GM12878 (cell line): ENCODE measurements around the gene AIG1. TPM values are rescaled to one million over a fixed set of nuclear protein-coding genes. Genes with fewer than 3 reads are reported as not detected.

Source experiments
- ATAC-seq: fragments of 200-7000 bp; cut with Tn5 transposase; 3 replicates; pipeline ENCODE4 v1.9.1; 2020; ENCODE audit warnings: mild to moderate bottlenecking, moderate library complexity
- BruUV-seq: library from RNA; stranded (reverse); fragments of 400-500 nt; replicated peaks from 2 replicates; lab custom pipeline; 2021; lab: Mats Ljungman, UMichigan
- CTCF ChIA-PET: fragments of 300-600 bp; sonication (Branson Sonifier 250); formaldehyde crosslinking; extraction: SDS; loops from one replicate; lab custom pipeline; 2021; ENCODE audit warnings: inconsistent platforms; lab: Yijun Ruan, JAX
- POLR2A ChIA-PET: fragments of 350-600 bp; formaldehyde crosslinking; extraction: SDS; loops from one replicate; lab custom pipeline; 2021; ENCODE audit warnings: inconsistent platforms; lab: Charles Lee
- RAD21 ChIA-PET: fragments of 300-600 bp; sonication (Branson Sonifier 250); formaldehyde crosslinking; loops from one replicate; lab custom pipeline; 2023; ENCODE audit warnings: antibody characterized with exemption; ENCODE audit not compliant: unreplicated experiment; lab: Charles Lee
- SMC1A ChIA-PET: fragments of 300-600 bp; sonication (Branson Sonifier 250); formaldehyde crosslinking; loops from one replicate; lab custom pipeline; 2023; ENCODE audit not compliant: unreplicated experiment, uncharacterized antibody; lab: Charles Lee
- DNase-seq: peaks from one replicate; pipeline ENCODE4 v3.0.0-alpha.2; 2011; ENCODE audit warnings: low read depth, low spot score
- FAIRE-seq: peaks from 3 replicates; lab custom pipeline; 2011; peaks lifted over from hg19 to GRCh38; lab: Jason Lieb, UNC
- H2AFZ ChIP-seq: 2 replicates; pipeline ENCODE4 v1.6.0; 2011; ENCODE audit warnings: low read depth, low read length, control low read depth; ENCODE audit not compliant: control insufficient read depth
- H3K27ac ChIP-seq: 2 replicates; pipeline ENCODE4 v1.5.1; 2011; ENCODE audit warnings: control low read depth; ENCODE audit not compliant: control insufficient read depth, insufficient read depth
- H3K27me3 ChIP-seq, 2 experiments: replicated peaks in 1 of 2; 2 replicates each; pipeline versions ENCODE4 v1.6.0 to v1.6.1; 2011; ENCODE audit warnings: low read length in 1 of 2; ENCODE audit not compliant: control insufficient read depth in 2 of 2, insufficient read depth in 2 of 2
- H3K36me3 ChIP-seq, 2 experiments: 2 replicates each; pipeline ENCODE4 v1.5.1; 2011; ENCODE audit warnings: low read length in 1 of 2; ENCODE audit not compliant: control insufficient read depth in 2 of 2, insufficient read depth in 2 of 2
- H3K4me1 ChIP-seq: 2 replicates; pipeline ENCODE4 v1.6.1; 2011; ENCODE audit warnings: mild to moderate bottlenecking, low read length, moderate library complexity, mixed read lengths; ENCODE audit not compliant: control insufficient read depth, insufficient read depth
- H3K4me2 ChIP-seq: 2 replicates; pipeline ENCODE4 v1.6.0; 2011; ENCODE audit warnings: control low read depth; ENCODE audit not compliant: control insufficient read depth, insufficient read depth
- H3K4me3 ChIP-seq: fragments of 200-600 bp; sonication (generic); 2 replicates; pipeline ENCODE4 v1.5.1; 2016
- H3K79me2 ChIP-seq: 2 replicates; pipeline ENCODE4 v1.6.0; 2011; ENCODE audit warnings: low read length; ENCODE audit not compliant: control insufficient read depth, insufficient read depth
- H3K9ac ChIP-seq: 2 replicates; pipeline ENCODE4 v1.8.0; 2011; ENCODE audit warnings: low read length, control low read depth, mixed read lengths; ENCODE audit not compliant: control insufficient read depth, insufficient read depth
- H3K9me3 ChIP-seq: replicated peaks from 3 replicates; pipeline ENCODE4 v1.5.1; 2011; ENCODE audit warnings: mild to moderate bottlenecking, low read length; ENCODE audit not compliant: control insufficient read depth, insufficient read depth
- H4K20me1 ChIP-seq: 2 replicates; pipeline ENCODE4 v1.6.0; 2011; ENCODE audit not compliant: control insufficient read depth, insufficient read depth
- ASH2L ChIP-seq: fragments of 300-600, 200-600 bp; sonication (generic); IDR thresholded peaks from 2 replicates; pipeline ENCODE4 v1.6.1; 2017; ENCODE audit warnings: low read depth, mild to moderate bottlenecking, borderline replicate concordance
- ELK1 ChIP-seq: IDR thresholded peaks from 2 replicates; pipeline ENCODE4 v1.6.1; 2012; ENCODE audit warnings: low read depth, low read length, improper control_type of control experiment
- GATAD2B ChIP-seq: fragments of 450-650 bp; conservative IDR thresholded peaks from 2 replicates; pipeline ENCODE4 v1.6.1; 2017; ENCODE audit warnings: low read depth, mild to moderate bottlenecking, moderate library complexity
- HCFC1 ChIP-seq: fragments of 150-350 bp; IDR thresholded peaks from 2 replicates; pipeline ENCODE4 v1.6.1; 2014; ENCODE audit warnings: low read length
- HDAC6 ChIP-seq: fragments of 200-600 bp; sonication (generic); IDR thresholded peaks from one replicate; pipeline ENCODE4 v1.8.0; 2017; ENCODE audit warnings: antibody characterized with exemption; ENCODE audit not compliant: unreplicated experiment
- HDGF ChIP-seq: fragments of 450-650 bp; IDR thresholded peaks from 2 replicates; pipeline ENCODE4 v1.6.1; 2016; ENCODE audit warnings: antibody characterized with exemption
- NR2C1 ChIP-seq: fragments of 450-650 bp; IDR thresholded peaks from 2 replicates; pipeline ENCODE4 v1.6.1; 2017; ENCODE audit warnings: antibody characterized with exemption, mild to moderate bottlenecking, moderate library complexity
- PML ChIP-seq: IDR thresholded peaks from 2 replicates; pipeline ENCODE4 v1.6.1; 2012; ENCODE audit warnings: low read length, inconsistent platforms
- RB1 ChIP-seq: fragments of 450-650 bp; formaldehyde crosslinking; IDR thresholded peaks from 2 replicates; pipeline ENCODE4 v1.6.1; 2017; ENCODE audit warnings: mild to moderate bottlenecking, borderline replicate concordance
- SMAD1 ChIP-seq: fragments of 450-650 bp; IDR thresholded peaks from 2 replicates; pipeline ENCODE4 v1.6.1; 2018; ENCODE audit warnings: mild to moderate bottlenecking, low read depth; ENCODE audit not compliant: partially characterized antibody
- SMARCA5 ChIP-seq: fragments of 450-650 bp; IDR thresholded peaks from 2 replicates; pipeline ENCODE4 v1.6.1; 2017; ENCODE audit warnings: mild to moderate bottlenecking
- SPI1 ChIP-seq: IDR thresholded peaks from 2 replicates; pipeline ENCODE4 v1.6.1; 2011; ENCODE audit warnings: low read depth, mild to moderate bottlenecking, low read length, moderate library complexity, borderline replicate concordance; ENCODE audit not compliant: insufficient read depth
- STAT1 ChIP-seq: fragments of 450-650 bp; conservative IDR thresholded peaks from 2 replicates; pipeline ENCODE4 v1.6.1; 2014; ENCODE audit warnings: antibody characterized with exemption, mild to moderate bottlenecking
- ZNF24 ChIP-seq: fragments of 450-650 bp; IDR thresholded peaks from 2 replicates; pipeline ENCODE4 v1.6.1; 2017; ENCODE audit warnings: antibody characterized with exemption, mild to moderate bottlenecking
- ZNF622 ChIP-seq: fragments of 450-650 bp; IDR thresholded peaks from 2 replicates; pipeline ENCODE4 v1.6.1; 2017; ENCODE audit warnings: mild to moderate bottlenecking, inconsistent platforms
- WGBS: methylation state at CpG from one replicate; pipeline ENCODE4 v1.1.6; 2016; ENCODE audit warnings: low lambda C conversion rate; ENCODE audit not compliant: insufficient replicate concordance, insufficient coverage; ENCODE audit errors: missing lambda C conversion rate; 5-methylcytosine and 5-hydroxymethylcytosine counted together
- in situ Hi-C: fragments of 300-500 bp; cut with MboI; formaldehyde crosslinking; loops from 9 replicates; pipeline ENCODE4 v1.14.3; 2018; ENCODE audit warnings: mixed read lengths
- intact Hi-C: fragments of 100-400 bp; cut with micrococcal nuclease; formaldehyde crosslinking; loops from one replicate; pipeline ENCODE4 v1.14.2; 2022; ENCODE audit not compliant: unreplicated experiment
- polyA plus RNA-seq, 11 experiments: library from polyadenylated mRNA; depleted of rRNA in 4 of 11; unstranded in 6 of 11; stranded (reverse) in 5 of 11; fragments of >200 nt; fragmentation: Nextera tagmentation in 4 of 11; fragmentation: Illumina TruSeq in 1 of 11; extraction: Ambion mirVana in 4 of 11; extraction: Trizol in 1 of 11; gene quantifications; 1 replicate in 1 of 11; 2 replicates in 10 of 11; pipeline versions ENCODE4 v1.2.1 to v1.2.3, GENCODE V29; 2011 to 2016; ENCODE audit warnings: inconsistent platforms in 2 of 11, missing spikeins in 2 of 11, low read depth in 1 of 11
- total RNA-seq, 4 experiments: library from RNA; depleted of rRNA in 3 of 4; stranded (reverse); fragments of >200 nt in 3 of 4; fragmentation: Illumina TruSeq in 1 of 4; extraction: Trizol in 1 of 4; gene quantifications; 2 replicates each; pipeline versions ENCODE4 v1.2.1 to v1.2.3, GENCODE V29; 2013 to 2021
- TF ChIP-seq, protein P1 (sequence below): IDR thresholded peaks from 2 replicates; pipeline ENCODE4 v1.6.1; 2012; ENCODE audit warnings: improper control_type of control experiment, low read depth, low read length; ENCODE audit not compliant: insufficient replicate concordance

Gene AIG1
- total and polyA plus RNA-seq, 10 of the 15 experiments (the other 5 are each of a cell fraction or from before 2014, with no cell fraction given): 27.0 to 74.5 (median 36.4) TPM

GRCh38 chr6:143368426-143368825, 307.7 kb downstream of the AIG1 start (continued):
- TF ChIP-seq, protein P1, sequence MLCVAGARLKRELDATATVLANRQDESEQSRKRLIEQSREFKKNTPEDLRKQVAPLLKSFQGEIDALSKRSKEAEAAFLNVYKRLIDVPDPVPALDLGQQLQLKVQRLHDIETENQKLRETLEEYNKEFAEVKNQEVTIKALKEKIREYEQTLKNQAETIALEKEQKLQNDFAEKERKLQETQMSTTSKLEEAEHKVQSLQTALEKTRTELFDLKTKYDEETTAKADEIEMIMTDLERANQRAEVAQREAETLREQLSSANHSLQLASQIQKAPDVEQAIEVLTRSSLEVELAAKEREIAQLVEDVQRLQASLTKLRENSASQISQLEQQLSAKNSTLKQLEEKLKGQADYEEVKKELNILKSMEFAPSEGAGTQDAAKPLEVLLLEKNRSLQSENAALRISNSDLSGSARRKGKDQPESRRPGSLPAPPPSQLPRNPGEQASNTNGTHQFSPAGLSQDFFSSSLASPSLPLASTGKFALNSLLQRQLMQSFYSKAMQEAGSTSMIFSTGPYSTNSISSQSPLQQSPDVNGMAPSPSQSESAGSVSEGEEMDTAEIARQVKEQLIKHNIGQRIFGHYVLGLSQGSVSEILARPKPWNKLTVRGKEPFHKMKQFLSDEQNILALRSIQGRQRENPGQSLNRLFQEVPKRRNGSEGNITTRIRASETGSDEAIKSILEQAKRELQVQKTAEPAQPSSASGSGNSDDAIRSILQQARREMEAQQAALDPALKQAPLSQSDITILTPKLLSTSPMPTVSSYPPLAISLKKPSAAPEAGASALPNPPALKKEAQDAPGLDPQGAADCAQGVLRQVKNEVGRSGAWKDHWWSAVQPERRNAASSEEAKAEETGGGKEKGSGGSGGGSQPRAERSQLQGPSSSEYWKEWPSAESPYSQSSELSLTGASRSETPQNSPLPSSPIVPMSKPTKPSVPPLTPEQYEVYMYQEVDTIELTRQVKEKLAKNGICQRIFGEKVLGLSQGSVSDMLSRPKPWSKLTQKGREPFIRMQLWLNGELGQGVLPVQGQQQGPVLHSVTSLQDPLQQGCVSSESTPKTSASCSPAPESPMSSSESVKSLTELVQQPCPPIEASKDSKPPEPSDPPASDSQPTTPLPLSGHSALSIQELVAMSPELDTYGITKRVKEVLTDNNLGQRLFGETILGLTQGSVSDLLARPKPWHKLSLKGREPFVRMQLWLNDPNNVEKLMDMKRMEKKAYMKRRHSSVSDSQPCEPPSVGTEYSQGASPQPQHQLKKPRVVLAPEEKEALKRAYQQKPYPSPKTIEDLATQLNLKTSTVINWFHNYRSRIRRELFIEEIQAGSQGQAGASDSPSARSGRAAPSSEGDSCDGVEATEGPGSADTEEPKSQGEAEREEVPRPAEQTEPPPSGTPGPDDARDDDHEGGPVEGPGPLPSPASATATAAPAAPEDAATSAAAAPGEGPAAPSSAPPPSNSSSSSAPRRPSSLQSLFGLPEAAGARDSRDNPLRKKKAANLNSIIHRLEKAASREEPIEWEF: no peak
- TF ChIP-seq, all 136 proteins: peak for 29

DNA sequence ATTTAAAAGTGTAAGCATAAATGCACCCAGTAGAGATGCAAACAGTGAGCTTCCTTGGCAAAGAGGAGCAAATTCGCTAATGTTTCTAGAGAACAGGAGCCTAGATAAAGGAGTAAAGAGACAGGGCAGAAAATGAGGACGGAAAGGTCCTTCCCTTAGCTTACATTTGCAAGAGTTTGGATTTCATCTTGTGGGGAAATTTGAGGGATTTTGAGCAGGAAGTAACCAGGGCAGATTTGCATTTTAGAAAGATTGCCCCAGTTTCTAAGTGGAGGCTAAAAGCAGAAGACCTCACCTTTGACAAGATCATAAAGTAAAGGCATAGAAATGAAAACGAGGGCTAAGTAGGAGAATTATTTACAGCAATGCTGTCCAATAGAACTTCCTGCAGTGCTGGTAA, 309.3 kb downstream of the AIG1 start:
- Histone ChIP-seq H2AFZ (no peak overlapping the region), H3K36me3 (no peaks in the 10 kb centered on the region), H3K79me2 (no peaks in the 10 kb centered on the region), H3K9ac (no peak overlapping the region), H3K27ac (no peak overlapping the region), H3K4me2 (no peak overlapping the region), H3K27me3 (no peaks in the 10 kb centered on the region), H3K4me3 (no peak overlapping the region), H3K4me1 (peaks cover 26% of the 10 kb centered on the region), H4K20me1 (no peaks in the 10 kb centered on the region), H3K9me3 (no peaks in the 10 kb centered on the region; the same call in 2 of the 3 replicates)
- 81% methylated on average over 3 of the region's 3 CpGs for WGBS
- DNase-seq: no peak
- no TSS peak for BruUV-seq
- no peak for FAIRE-seq
- RAD21 ChIA-PET: interaction anchor here (0.9 kb wide), 1 partner anchor 56 kb away, joined by 4 read pairs; no protein-coding TSS in a partner anchor
- in situ Hi-C loops (no loop called here), intact Hi-C loops (no loop called here)
- SMC1A ChIA-PET: interaction anchor here (0.9 kb wide), 1 partner anchor 12 kb away, joined by 3 read pairs; no protein-coding TSS in a partner anchor
- CTCF ChIA-PET: no interaction called here
- POLR2A ChIA-PET: no interaction called here
- no peak for ATAC-seq
- TF ChIP-seq ASH2L: no peak
- no peak for TF ChIP-seq RB1
- TF ChIP-seq HDAC6: no peak
- no peak for TF ChIP-seq SMARCA5
- TF ChIP-seq SMAD1: no peak
- no peak for TF ChIP-seq GATAD2B
- TF ChIP-seq SPI1: no peak
- TF ChIP-seq ELK1: no peak
- no peak for TF ChIP-seq ZNF24
- no peak for TF ChIP-seq HDGF
- no peak for TF ChIP-seq PML
- no peak for TF ChIP-seq NR2C1
- TF ChIP-seq STAT1: no peak
- TF ChIP-seq ZNF622: no peak
- TF ChIP-seq HCFC1: no peak
